SK-N-SH (cell line): Measurements from ENCODE around the gene AGRP. TPM values are rescaled to one million over a fixed set of nuclear protein-coding genes. Genes with fewer than 3 reads are reported as not detected.

Experiments
- CTCF ChIA-PET: fragments of 300-600, 350-600 bp; formaldehyde crosslinking; extraction: SDS; loops from one replicate; lab custom pipeline; 2021; lab: Yijun Ruan, JAX
- POLR2A ChIA-PET: fragments of 350-600 bp; sonication (Branson Sonifier 250); formaldehyde crosslinking; extraction: SDS; loops from one replicate; lab custom pipeline; 2020; ENCODE audit warnings: antibody characterized with exemption, inconsistent platforms; lab: Yijun Ruan, JAX
- DNase-seq: peaks from one replicate; pipeline ENCODE4 v3.0.0; 2012
- H2AFZ ChIP-seq: fragments of 200-600 bp; sonication (generic); 2 replicates; pipeline ENCODE4 v1.8.1; 2016; ENCODE audit warnings: antibody characterized with exemption, mild to moderate bottlenecking, low read depth
- H3F3A ChIP-seq: fragments of 200-600 bp; sonication (generic); replicated peaks from 2 replicates; pipeline ENCODE3; 2016; ENCODE audit warnings: antibody characterized with exemption, mild to moderate bottlenecking; ENCODE audit not compliant: insufficient read depth
- H3K27ac ChIP-seq, 2 experiments: fragments of 200-500 bp in 1 of 2; fragments of 200-600 bp in 1 of 2; sonication (Bioruptor generic) in 1 of 2; sonication (generic), shearing (Covaris generic) in 1 of 2; 2 replicates each; pipeline versions ENCODE4 v1.5.1 to v1.6.1; 2014 to 2016; ENCODE audit warnings: low read depth in 2 of 2, inconsistent platforms in 1 of 2, low read length in 1 of 2, mild to moderate bottlenecking in 1 of 2, mixed read lengths in 1 of 2
- H3K27me3 ChIP-seq: fragments of 200-600 bp; sonication (generic), shearing (Covaris generic); 2 replicates; pipeline ENCODE4 v1.6.1; 2016; ENCODE audit warnings: mixed run types; ENCODE audit not compliant: insufficient read depth
- H3K36me3 ChIP-seq, 2 experiments: fragments of 200-500 bp in 1 of 2; fragments of 200-600 bp in 1 of 2; sonication (Bioruptor generic) in 1 of 2; sonication (generic) in 1 of 2; replicated peaks in 1 of 2; 2 replicates each; pipeline versions ENCODE3 to v1.5.1; 2014 to 2016; ENCODE audit warnings: low read length in 1 of 2, mild to moderate bottlenecking in 1 of 2; ENCODE audit not compliant: insufficient read depth in 2 of 2, control insufficient read depth in 1 of 2
- H3K4me1 ChIP-seq, 2 experiments: fragments of 200-500 bp in 1 of 2; fragments of 200-600 bp in 1 of 2; sonication (Bioruptor generic) in 1 of 2; sonication (generic), shearing (Covaris generic) in 1 of 2; 2 replicates each; pipeline versions ENCODE4 v1.5.1 to v1.6.1; 2014 to 2016; ENCODE audit warnings: low read depth in 1 of 2, low read length in 1 of 2, mixed run types in 1 of 2; ENCODE audit not compliant: insufficient read depth in 2 of 2, control insufficient read depth in 1 of 2
- H3K4me2 ChIP-seq: fragments of 200-600 bp; sonication (generic), shearing (Covaris generic); 2 replicates; pipeline ENCODE4 v1.6.1; 2017; ENCODE audit warnings: mixed run types
- H3K4me3 ChIP-seq, 2 experiments: fragments of 200-500 bp in 1 of 2; fragments of 200-600 bp in 1 of 2; sonication (Bioruptor generic) in 1 of 2; sonication (generic), shearing (Covaris generic) in 1 of 2; 2 replicates each; pipeline versions ENCODE4 v1.5.1 to v1.8.1; 2014 to 2016; ENCODE audit warnings: low read depth in 2 of 2, inconsistent platforms in 1 of 2, low read length in 1 of 2, mild to moderate bottlenecking in 1 of 2, mixed read lengths in 1 of 2, moderate library complexity in 1 of 2
- H3K79me2 ChIP-seq: fragments of 200-600 bp; sonication (generic); 2 replicates; pipeline ENCODE4 v1.8.1; 2017; ENCODE audit warnings: mild to moderate bottlenecking; ENCODE audit not compliant: insufficient read depth
- H3K9ac ChIP-seq: fragments of 200-600 bp; sonication (generic); 2 replicates; pipeline ENCODE4 v1.6.1; 2017; ENCODE audit warnings: mixed run types
- H3K9me2 ChIP-seq: fragments of 200-600 bp; sonication (generic); 2 replicates; pipeline ENCODE4 v1.6.1; 2017; ENCODE audit warnings: mixed run types
- H3K9me3 ChIP-seq: fragments of 200-600 bp; sonication (generic); 2 replicates; pipeline ENCODE4 v1.6.1; 2017; ENCODE audit warnings: mixed run types, mild to moderate bottlenecking, moderate library complexity
- H4K20me1 ChIP-seq: fragments of 200-600 bp; sonication (generic); 2 replicates; pipeline ENCODE4 v1.6.1; 2017; ENCODE audit warnings: mild to moderate bottlenecking, mixed run types; ENCODE audit not compliant: insufficient read depth
- CHD2 ChIP-seq: fragments of 150-350 bp; IDR thresholded peaks from 2 replicates; pipeline ENCODE4 v1.6.1; 2018; ENCODE audit warnings: low read length; ENCODE audit not compliant: partially characterized antibody
- EP300 ChIP-seq, 2 experiments: IDR thresholded peaks; 2 replicates each; pipeline versions ENCODE4 v1.4.0 to v1.6.1; 2012; ENCODE audit warnings: borderline replicate concordance in 1 of 2, low read depth in 1 of 2, low read length in 1 of 2
- EZH2phosphoT487 ChIP-seq: fragments of 200-600 bp; sonication (generic); IDR thresholded peaks from 2 replicates; pipeline ENCODE4 v1.6.1; 2017; ENCODE audit warnings: low read depth, mixed run types, mild to moderate bottlenecking, antibody characterized with exemption, moderate library complexity, borderline replicate concordance
- FOSL2 ChIP-seq: IDR thresholded peaks from 2 replicates; pipeline ENCODE4 v1.4.0; 2012; ENCODE audit warnings: low read depth, mild to moderate bottlenecking, moderate library complexity, borderline replicate concordance
- JUND ChIP-seq: IDR thresholded peaks from 2 replicates; pipeline ENCODE4 v1.4.0; 2012
- POLR2AphosphoS5 ChIP-seq: IDR thresholded peaks from 2 replicates; pipeline ENCODE4 v1.6.1; 2012; ENCODE audit warnings: low read depth, low read length
- RCOR1 ChIP-seq: fragments of 150-350 bp; IDR thresholded peaks from 2 replicates; pipeline ENCODE4 v1.6.1; 2017; ENCODE audit warnings: antibody characterized with exemption, low read length
- SIN3A ChIP-seq: IDR thresholded peaks from 2 replicates; pipeline ENCODE4 v1.6.1; 2012; ENCODE audit warnings: low read depth, mild to moderate bottlenecking, low read length, moderate library complexity, borderline replicate concordance
- TAF1 ChIP-seq: IDR thresholded peaks from 2 replicates; pipeline ENCODE4 v1.6.1; 2012; ENCODE audit warnings: low read depth, mild to moderate bottlenecking, low read length, moderate library complexity, borderline replicate concordance
- TCF12 ChIP-seq: IDR thresholded peaks from 2 replicates; pipeline ENCODE4 v1.4.0; 2012
- WGBS: methylation state at CpG from one replicate; pipeline ENCODE4 v1.1.6; 2017; ENCODE audit warnings: low lambda C conversion rate; 5-methylcytosine and 5-hydroxymethylcytosine counted together
- polyA plus RNA-seq, 3 experiments: library from polyadenylated mRNA; depleted of rRNA; stranded (reverse); fragments of >200 nt; gene quantifications; 2 replicates each; pipeline ENCODE4 v1.2.3, GENCODE V29; 2012
- TF ChIP-seq, protein P1 (sequence below): IDR thresholded peaks from 2 replicates; pipeline ENCODE4; 2012
- TF ChIP-seq, protein P2 (sequence below): IDR thresholded peaks from 2 replicates; pipeline ENCODE4 v1.4.0; 2012; ENCODE audit warnings: low read depth
- TF ChIP-seq, protein P3 (sequence below): IDR thresholded peaks from 2 replicates; pipeline ENCODE4 v1.4.0; 2012; ENCODE audit warnings: low read depth, borderline replicate concordance
- TF ChIP-seq, protein P4 (sequence below): fragments of 200-600 bp; sonication (generic); IDR thresholded peaks from 2 replicates; pipeline ENCODE4 v1.6.1; 2017; ENCODE audit warnings: antibody characterized with exemption, mild to moderate bottlenecking, moderate library complexity
- TF ChIP-seq, protein P5 (sequence below): IDR thresholded peaks from 2 replicates; pipeline ENCODE4 v1.6.1; 2012; ENCODE audit warnings: mild to moderate bottlenecking, low read depth, low read length, moderate library complexity

AGRP gene
- polyA plus RNA-seq, 1 of the 3 experiments (the other 2 are of a cell fraction), result not detected

DNA sequence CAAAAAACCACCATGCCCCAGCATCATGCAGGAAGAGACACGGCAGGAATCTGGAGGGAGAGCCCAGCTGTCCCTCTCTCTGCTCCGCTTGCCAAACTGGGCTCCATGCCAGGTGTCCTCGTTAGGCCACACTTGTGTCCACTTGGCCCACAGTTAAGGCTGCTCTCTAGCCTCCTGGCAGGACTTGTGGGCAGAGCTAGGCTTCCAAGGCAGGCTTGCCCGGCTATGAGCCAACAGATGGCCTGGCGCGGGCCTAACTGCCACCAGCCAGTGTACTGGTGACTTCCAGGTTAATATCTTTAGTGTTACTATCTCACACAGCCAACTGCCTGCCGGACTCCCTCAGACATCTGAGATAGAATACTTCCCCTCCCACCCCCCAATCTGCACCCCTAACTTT, 13.0 kb downstream of the AGRP start:
- H3K4me2 ChIP-seq, result no peak overlapping the region
- H2AFZ ChIP-seq, result no peak overlapping the region
- peaks cover 0 to 5% of the 10 kb centered on the region in 2 experiments for H3K36me3 ChIP-seq
- CTCF ChIA-PET, result interaction anchor here (0.8 to 1.5 kb wide), 7 partner anchors 10 to 315 kb away, joined by 3 to 5 read pairs (median 4); partner anchors contain the start of gene ATP6V0D1
- no peak overlapping the region for H3K4me3 ChIP-seq
- H3F3A ChIP-seq, result peaks cover 7% of the 10 kb centered on the region
- 83% methylated on average over 4 of the region's 7 CpGs for WGBS
- H3K9me2 ChIP-seq, result no peaks in the 10 kb centered on the region
- H3K79me2 ChIP-seq, result peaks cover 81% of the 10 kb centered on the region
- peaks cover 3 to 13% of the 10 kb centered on the region in 2 experiments; a peak in 1 of 4 replicates for H3K4me1 ChIP-seq
- H3K9ac ChIP-seq, result no peak overlapping the region
- TF ChIP-seq TCF12, result no peak
- TF ChIP-seq CHD2, result peak; percentile 23
- TF ChIP-seq, all 33 proteins: peak for 1
- Histone ChIP-seq H3K9me3 (no peaks in the 10 kb centered on the region), H3K27me3 (no peaks in the 10 kb centered on the region), H4K20me1 (peaks cover 87% of the 10 kb centered on the region), H3K27ac (peak overlapping the region in 1 of 2 experiments; percentile 53; a peak in 2 of 4 replicates)
- DNase-seq, result peak; percentile 61
- POLR2A ChIA-PET, result interaction anchor here (0.6 to 0.9 kb wide), 2 partner anchors 11 to 578 kb away, joined by 3 to 5 read pairs; no protein-coding TSS in a partner anchor

DNA sequence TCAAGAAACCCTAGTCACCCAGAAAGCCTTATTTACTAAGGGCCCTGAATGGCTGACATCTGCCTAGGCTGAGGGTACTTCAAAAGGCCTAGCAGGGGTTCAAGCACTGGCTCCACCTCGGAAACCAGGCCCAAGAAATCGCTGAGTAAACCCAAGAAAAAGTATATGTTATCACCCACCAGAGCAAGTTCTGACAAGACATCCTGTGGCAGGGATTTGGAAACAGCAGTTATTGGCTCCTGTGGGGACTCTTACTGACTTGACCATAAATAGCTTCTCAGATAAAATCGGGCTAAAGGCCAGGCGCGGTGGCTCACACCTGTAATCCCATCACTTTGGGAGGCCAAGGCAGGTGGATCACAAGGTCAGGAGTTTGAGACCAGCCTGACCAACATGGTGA, 14.6 kb downstream of the AGRP start:
- H3K9ac ChIP-seq, result no peak overlapping the region
- H3K79me2 ChIP-seq, result peaks cover 81% of the 10 kb centered on the region
- H3K9me3 ChIP-seq, result no peaks in the 10 kb centered on the region
- no peak for DNase-seq
- H3K27ac ChIP-seq, result no peak overlapping the region
- peaks cover 7% of the 10 kb centered on the region for H3F3A ChIP-seq
- no peak overlapping the region for H3K4me2 ChIP-seq
- POLR2A ChIA-PET, result no interaction called here
- CTCF ChIA-PET, result interaction anchor here (1.0 to 4.0 kb wide), 2 partner anchors 12 to 142 kb away, joined by 3 to 29 read pairs; partner anchors contain the start of genes ATP6V0D1, KCTD19 and LRRC36
- no peak overlapping the region for H3K4me3 ChIP-seq
- WGBS, result 95% methylated on average over 5 of the region's 5 CpGs
- no peaks in the 10 kb centered on the region for H3K36me3 ChIP-seq
- no peaks in the 10 kb centered on the region for H3K9me2 ChIP-seq
- H3K27me3 ChIP-seq, result no peaks in the 10 kb centered on the region
- H3K4me1 ChIP-seq, result peaks cover 5 to 18% of the 10 kb centered on the region in 2 experiments; a peak in 1 of 4 replicates
- no peak overlapping the region for H2AFZ ChIP-seq
- peaks cover 89% of the 10 kb centered on the region for H4K20me1 ChIP-seq
- TF ChIP-seq, protein P1, sequence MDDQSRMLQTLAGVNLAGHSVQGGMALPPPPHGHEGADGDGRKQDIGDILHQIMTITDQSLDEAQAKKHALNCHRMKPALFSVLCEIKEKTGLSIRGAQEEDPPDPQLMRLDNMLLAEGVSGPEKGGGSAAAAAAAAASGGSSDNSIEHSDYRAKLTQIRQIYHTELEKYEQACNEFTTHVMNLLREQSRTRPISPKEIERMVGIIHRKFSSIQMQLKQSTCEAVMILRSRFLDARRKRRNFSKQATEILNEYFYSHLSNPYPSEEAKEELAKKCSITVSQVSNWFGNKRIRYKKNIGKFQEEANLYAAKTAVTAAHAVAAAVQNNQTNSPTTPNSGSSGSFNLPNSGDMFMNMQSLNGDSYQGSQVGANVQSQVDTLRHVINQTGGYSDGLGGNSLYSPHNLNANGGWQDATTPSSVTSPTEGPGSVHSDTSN, result no peak
- TF ChIP-seq TAF1, result no peak
- TF ChIP-seq POLR2AphosphoS5, result no peak
- TF ChIP-seq CHD2, result no peak
- TF ChIP-seq, protein P2, sequence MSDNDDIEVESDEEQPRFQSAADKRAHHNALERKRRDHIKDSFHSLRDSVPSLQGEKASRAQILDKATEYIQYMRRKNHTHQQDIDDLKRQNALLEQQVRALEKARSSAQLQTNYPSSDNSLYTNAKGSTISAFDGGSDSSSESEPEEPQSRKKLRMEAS, result no peak
- TF ChIP-seq, protein P3, sequence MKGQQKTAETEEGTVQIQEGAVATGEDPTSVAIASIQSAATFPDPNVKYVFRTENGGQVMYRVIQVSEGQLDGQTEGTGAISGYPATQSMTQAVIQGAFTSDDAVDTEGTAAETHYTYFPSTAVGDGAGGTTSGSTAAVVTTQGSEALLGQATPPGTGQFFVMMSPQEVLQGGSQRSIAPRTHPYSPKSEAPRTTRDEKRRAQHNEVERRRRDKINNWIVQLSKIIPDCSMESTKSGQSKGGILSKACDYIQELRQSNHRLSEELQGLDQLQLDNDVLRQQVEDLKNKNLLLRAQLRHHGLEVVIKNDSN, result no peak
- no peak for TF ChIP-seq RCOR1
- TF ChIP-seq EP300 (IDR thresholded peaks at IDR 0.05; ENCODE audit: borderline replicate concordance in 1 of 2, low read depth in 1 of 2, low read length in 1 of 2), result no peak
- TF ChIP-seq, protein P4, sequence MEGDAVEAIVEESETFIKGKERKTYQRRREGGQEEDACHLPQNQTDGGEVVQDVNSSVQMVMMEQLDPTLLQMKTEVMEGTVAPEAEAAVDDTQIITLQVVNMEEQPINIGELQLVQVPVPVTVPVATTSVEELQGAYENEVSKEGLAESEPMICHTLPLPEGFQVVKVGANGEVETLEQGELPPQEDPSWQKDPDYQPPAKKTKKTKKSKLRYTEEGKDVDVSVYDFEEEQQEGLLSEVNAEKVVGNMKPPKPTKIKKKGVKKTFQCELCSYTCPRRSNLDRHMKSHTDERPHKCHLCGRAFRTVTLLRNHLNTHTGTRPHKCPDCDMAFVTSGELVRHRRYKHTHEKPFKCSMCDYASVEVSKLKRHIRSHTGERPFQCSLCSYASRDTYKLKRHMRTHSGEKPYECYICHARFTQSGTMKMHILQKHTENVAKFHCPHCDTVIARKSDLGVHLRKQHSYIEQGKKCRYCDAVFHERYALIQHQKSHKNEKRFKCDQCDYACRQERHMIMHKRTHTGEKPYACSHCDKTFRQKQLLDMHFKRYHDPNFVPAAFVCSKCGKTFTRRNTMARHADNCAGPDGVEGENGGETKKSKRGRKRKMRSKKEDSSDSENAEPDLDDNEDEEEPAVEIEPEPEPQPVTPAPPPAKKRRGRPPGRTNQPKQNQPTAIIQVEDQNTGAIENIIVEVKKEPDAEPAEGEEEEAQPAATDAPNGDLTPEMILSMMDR, result no peak
- TF ChIP-seq SIN3A, result no peak
- TF ChIP-seq FOSL2, result no peak
- TF ChIP-seq JUND, result no peak
- TF ChIP-seq, protein P5, sequence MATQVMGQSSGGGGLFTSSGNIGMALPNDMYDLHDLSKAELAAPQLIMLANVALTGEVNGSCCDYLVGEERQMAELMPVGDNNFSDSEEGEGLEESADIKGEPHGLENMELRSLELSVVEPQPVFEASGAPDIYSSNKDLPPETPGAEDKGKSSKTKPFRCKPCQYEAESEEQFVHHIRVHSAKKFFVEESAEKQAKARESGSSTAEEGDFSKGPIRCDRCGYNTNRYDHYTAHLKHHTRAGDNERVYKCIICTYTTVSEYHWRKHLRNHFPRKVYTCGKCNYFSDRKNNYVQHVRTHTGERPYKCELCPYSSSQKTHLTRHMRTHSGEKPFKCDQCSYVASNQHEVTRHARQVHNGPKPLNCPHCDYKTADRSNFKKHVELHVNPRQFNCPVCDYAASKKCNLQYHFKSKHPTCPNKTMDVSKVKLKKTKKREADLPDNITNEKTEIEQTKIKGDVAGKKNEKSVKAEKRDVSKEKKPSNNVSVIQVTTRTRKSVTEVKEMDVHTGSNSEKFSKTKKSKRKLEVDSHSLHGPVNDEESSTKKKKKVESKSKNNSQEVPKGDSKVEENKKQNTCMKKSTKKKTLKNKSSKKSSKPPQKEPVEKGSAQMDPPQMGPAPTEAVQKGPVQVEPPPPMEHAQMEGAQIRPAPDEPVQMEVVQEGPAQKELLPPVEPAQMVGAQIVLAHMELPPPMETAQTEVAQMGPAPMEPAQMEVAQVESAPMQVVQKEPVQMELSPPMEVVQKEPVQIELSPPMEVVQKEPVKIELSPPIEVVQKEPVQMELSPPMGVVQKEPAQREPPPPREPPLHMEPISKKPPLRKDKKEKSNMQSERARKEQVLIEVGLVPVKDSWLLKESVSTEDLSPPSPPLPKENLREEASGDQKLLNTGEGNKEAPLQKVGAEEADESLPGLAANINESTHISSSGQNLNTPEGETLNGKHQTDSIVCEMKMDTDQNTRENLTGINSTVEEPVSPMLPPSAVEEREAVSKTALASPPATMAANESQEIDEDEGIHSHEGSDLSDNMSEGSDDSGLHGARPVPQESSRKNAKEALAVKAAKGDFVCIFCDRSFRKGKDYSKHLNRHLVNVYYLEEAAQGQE, result no peak
- TF ChIP-seq EZH2phosphoT487, result no peak
- TF ChIP-seq, all 33 proteins: peak for 0
